A673 (cell line): ENCODE measurements around the gene SALL1.

Source experiments
- EZH2 ChIP-seq: fragments of 200-600 bp; sonication (generic); IDR thresholded peaks from 2 replicates; pipeline ENCODE4 v1.6.1; 2017; ENCODE audit warnings: borderline replicate concordance, low read depth, mild to moderate bottlenecking, mixed read lengths, antibody characterized with exemption, low read length; ENCODE audit not compliant: poor library complexity, severe bottlenecking
- TF ChIP-seq, protein P1 (sequence below): fragments of 300-800, 200-600 bp; sonication (generic); conservative IDR thresholded peaks from 2 replicates; pipeline ENCODE4 v1.5.1; 2017; ENCODE audit warnings: low read depth, mild to moderate bottlenecking, antibody characterized with exemption, low read length, moderate library complexity, mixed read lengths

DNA sequence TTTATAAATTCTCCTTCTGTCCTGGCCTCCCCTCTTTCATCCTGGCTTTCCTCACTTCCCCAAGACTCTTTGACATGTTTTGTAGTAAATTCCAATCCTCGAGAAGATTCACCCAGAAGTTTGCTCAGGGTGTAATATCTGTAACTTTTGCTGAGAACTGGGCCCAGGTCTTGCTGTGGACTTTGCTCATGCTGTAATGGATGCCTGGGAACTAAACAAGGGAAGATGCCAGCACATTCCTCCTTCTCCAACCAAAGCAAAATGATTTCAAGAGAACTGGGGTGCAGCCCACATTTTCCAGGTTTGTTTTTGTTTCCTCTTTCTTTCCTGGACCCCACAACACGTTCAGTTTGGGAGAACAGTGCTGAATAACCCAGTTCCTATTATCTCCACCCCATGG, 6.6 kb upstream of the SALL1 start:
- TF ChIP-seq, protein P1, sequence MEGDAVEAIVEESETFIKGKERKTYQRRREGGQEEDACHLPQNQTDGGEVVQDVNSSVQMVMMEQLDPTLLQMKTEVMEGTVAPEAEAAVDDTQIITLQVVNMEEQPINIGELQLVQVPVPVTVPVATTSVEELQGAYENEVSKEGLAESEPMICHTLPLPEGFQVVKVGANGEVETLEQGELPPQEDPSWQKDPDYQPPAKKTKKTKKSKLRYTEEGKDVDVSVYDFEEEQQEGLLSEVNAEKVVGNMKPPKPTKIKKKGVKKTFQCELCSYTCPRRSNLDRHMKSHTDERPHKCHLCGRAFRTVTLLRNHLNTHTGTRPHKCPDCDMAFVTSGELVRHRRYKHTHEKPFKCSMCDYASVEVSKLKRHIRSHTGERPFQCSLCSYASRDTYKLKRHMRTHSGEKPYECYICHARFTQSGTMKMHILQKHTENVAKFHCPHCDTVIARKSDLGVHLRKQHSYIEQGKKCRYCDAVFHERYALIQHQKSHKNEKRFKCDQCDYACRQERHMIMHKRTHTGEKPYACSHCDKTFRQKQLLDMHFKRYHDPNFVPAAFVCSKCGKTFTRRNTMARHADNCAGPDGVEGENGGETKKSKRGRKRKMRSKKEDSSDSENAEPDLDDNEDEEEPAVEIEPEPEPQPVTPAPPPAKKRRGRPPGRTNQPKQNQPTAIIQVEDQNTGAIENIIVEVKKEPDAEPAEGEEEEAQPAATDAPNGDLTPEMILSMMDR, result no peak
- TF ChIP-seq EZH2, result no peak
